CD4-positive, alpha-beta T cell (primary cell): Measurements from ENCODE around the gene PPP1R14B. TPM values are rescaled to one million over a fixed set of nuclear protein-coding genes. Genes with fewer than 3 reads are reported as not detected.

Experiments
- ATAC-seq: fragments of 200-7000 bp; cut with Tn5 transposase; one replicate; pipeline ENCODE4 v1.10.0; 2022; ENCODE audit warnings: mild to moderate bottlenecking; ENCODE audit not compliant: poor library complexity
- CTCF ChIA-PET: fragments of 350-600 bp; sonication (Branson Sonifier 250); formaldehyde crosslinking; loops from one replicate; lab custom pipeline; 2021; ENCODE audit warnings: antibody characterized with exemption, inconsistent platforms; lab: Charles Lee
- POLR2A ChIA-PET: fragments of 350-600 bp; sonication (Branson Sonifier 250); formaldehyde crosslinking; loops from one replicate; lab custom pipeline; 2021; ENCODE audit warnings: antibody characterized with exemption, inconsistent platforms; lab: Charles Lee
- DNase-seq, 14 experiments: peaks; one replicate each; pipeline ENCODE4 v3.0.0-alpha.2; 2013 to 2020; ENCODE audit warnings: mixed read lengths in 2 of 14
- H3K27ac ChIP-seq, 2 donors: one replicate each; pipeline versions ENCODE4 v1.5.1 to v1.7.0; 2013; ENCODE audit warnings: low read length in 2 of 2, low read depth in 1 of 2, mild to moderate bottlenecking in 1 of 2
- H3K27me3 ChIP-seq, 2 experiments: 1 replicate in 1 of 2; 2 replicates in 1 of 2; pipeline versions ENCODE4 v1.6.1 to v1.7.0; 2013; ENCODE audit warnings: low read length in 2 of 2, control low read depth in 1 of 2, mild to moderate bottlenecking in 1 of 2, moderate library complexity in 1 of 2; ENCODE audit not compliant: insufficient read depth in 2 of 2, control insufficient read depth in 1 of 2
- H3K36me3 ChIP-seq: one replicate; pipeline ENCODE4 v1.6.1; 2013; ENCODE audit warnings: low read length, control low read depth; ENCODE audit not compliant: insufficient read depth
- H3K4me1 ChIP-seq: one replicate; pipeline ENCODE4 v1.6.1; 2013; ENCODE audit warnings: low read length, control low read depth; ENCODE audit not compliant: insufficient read depth
- H3K4me3 ChIP-seq: one replicate; pipeline ENCODE4 v1.5.1; 2013; ENCODE audit warnings: mild to moderate bottlenecking, low read length, moderate library complexity
- H3K9me3 ChIP-seq, 2 experiments: 1 replicate in 1 of 2; 2 replicates in 1 of 2; pipeline versions ENCODE4 v1.6.1 to v1.7.0; 2013; ENCODE audit warnings: low read length in 2 of 2, mild to moderate bottlenecking in 2 of 2, control low read depth in 1 of 2, moderate library complexity in 1 of 2; ENCODE audit not compliant: control insufficient read depth in 1 of 2, insufficient read depth in 1 of 2
- H3K27ac Mint-ChIP-seq: one replicate; pipeline ENCODE4 v1.8.0; 2020; ENCODE audit warnings: mixed read lengths
- H3K27me3 Mint-ChIP-seq: one replicate; pipeline ENCODE4 v1.8.0; 2021; ENCODE audit warnings: mixed read lengths
- H3K36me3 Mint-ChIP-seq: one replicate; pipeline ENCODE4 v1.8.0; 2021; ENCODE audit warnings: low read depth, mixed read lengths
- H3K4me1 Mint-ChIP-seq: one replicate; pipeline ENCODE4 v1.8.0; 2021; ENCODE audit warnings: low read depth, mixed read lengths
- H3K4me3 Mint-ChIP-seq: one replicate; pipeline ENCODE4 v1.8.0; 2020; ENCODE audit warnings: mild to moderate bottlenecking, mixed read lengths
- H3K9me3 Mint-ChIP-seq: one replicate; pipeline ENCODE4 v1.8.0; 2020; ENCODE audit warnings: mixed read lengths
- CTCF ChIP-seq: fragments of 200-600 bp; IDR thresholded peaks from one replicate; pipeline ENCODE4 v1.8.0; 2022; ENCODE audit warnings: antibody characterized with exemption, mild to moderate bottlenecking
- intact Hi-C, 2 experiments: fragments of 100-400 bp; cut with DNase I in 1 of 2; cut with micrococcal nuclease in 1 of 2; formaldehyde crosslinking; loops; one replicate each; pipeline versions ENCODE4 v1.15.1 to v1.9.0; 2023 to 2025; cut with DNase I, micrococcal nuclease
- total RNA-seq, 174 experiments: library from RNA in 2 of 174; stranded (reverse) in 2 of 174; gene quantifications; one replicate each; pipeline ENCODE4 v1.2.3 and lab custom pipeline; 2021 to 2026

PPP1R14B gene
- total RNA-seq, 2 experiments from 2014 or later, result 17.1 to 21.0 TPM

- no peak for ATAC-seq
- Histone ChIP-seq H3K27ac (no peak overlapping the region), H3K4me1 (peaks cover 34% of the 10 kb centered on the region), H3K4me3 (no peak overlapping the region), H3K36me3 (peaks cover 53% of the 10 kb centered on the region), H3K27me3 (no peaks in the 10 kb centered on the region), H3K9me3 (no peaks in the 10 kb centered on the region)
- CTCF ChIA-PET, result interaction anchor here (2.0 to 5.1 kb wide), 3 partner anchors 43 to 202 kb away, joined by 5 to 56 read pairs (median 15); partner anchors contain the start of genes PLCB3 and PPP1R14B
- no peaks in the 10 kb centered on the region for H3K27me3 Mint-ChIP-seq
- no peaks in the 10 kb centered on the region for H3K9me3 Mint-ChIP-seq
- POLR2A ChIA-PET, result interaction anchor here (1.2 to 6.4 kb wide), 2 partner anchors 44 to 67 kb away, joined by 3 to 108 read pairs; partner anchors contain the start of gene PPP1R14B
- H3K4me1 Mint-ChIP-seq, result peaks cover 40% of the 10 kb centered on the region
- no peak overlapping the region for H3K27ac Mint-ChIP-seq
- H3K4me3 Mint-ChIP-seq, result no peak overlapping the region
- no peak for DNase-seq
- H3K36me3 Mint-ChIP-seq, result peaks cover 78% of the 10 kb centered on the region
- no peak for TF ChIP-seq CTCF
- intact Hi-C loops, result loop anchor here in 1 of 2 experiments (5.0 kb wide), 1 partner anchor 449 kb away; no protein-coding TSS in a partner anchor
These were observed 43.8 kb downstream of the PPP1R14B start for GRCh38 chr11:64202992-64203391.

- Mint-ChIP-seq H3K36me3 (peaks cover 78% of the 10 kb centered on the region), H3K4me1 (peaks cover 27% of the 10 kb centered on the region), H3K27ac (no peak overlapping the region), H3K27me3 (no peaks in the 10 kb centered on the region), H3K4me3 (no peak overlapping the region), H3K9me3 (no peaks in the 10 kb centered on the region)
- H3K36me3 ChIP-seq, result peaks cover 67% of the 10 kb centered on the region
- H3K27ac ChIP-seq, result no peak overlapping the region
- TF ChIP-seq CTCF, result no peak
- no peaks in the 10 kb centered on the region for H3K9me3 ChIP-seq
- no peak overlapping the region for H3K4me3 ChIP-seq
- intact Hi-C loops, result loop anchor here in 1 of 2 experiments (5.0 kb wide), 1 partner anchor 451 kb away; no protein-coding TSS in a partner anchor
- ATAC-seq, result no peak
- H3K27me3 ChIP-seq, result no peaks in the 10 kb centered on the region
- CTCF ChIA-PET, result interaction anchor here (0.6 to 1.3 kb wide), 4 partner anchors 15 to 1433 kb away, joined by 3 to 4 read pairs (median 4); partner anchors contain the start of gene STIP1
- no peak for DNase-seq
- POLR2A ChIA-PET, result no interaction called here
- peaks cover 26% of the 10 kb centered on the region for H3K4me1 ChIP-seq
These were observed 45.2 kb downstream of the PPP1R14B start for GRCh38 chr11:64201543-64201942.

- peaks cover 89% of the 10 kb centered on the region for H3K36me3 ChIP-seq
- TF ChIP-seq CTCF, result no peak
- H3K4me3 ChIP-seq, result no peak overlapping the region
- POLR2A ChIA-PET, result no interaction called here
- no peaks in the 10 kb centered on the region for H3K9me3 ChIP-seq
- H3K27ac ChIP-seq, result no peak overlapping the region
- Mint-ChIP-seq H3K4me1 (peaks cover 4% of the 10 kb centered on the region), H3K9me3 (no peaks in the 10 kb centered on the region), H3K4me3 (no peak overlapping the region), H3K27ac (no peak overlapping the region), H3K27me3 (no peaks in the 10 kb centered on the region), H3K36me3 (peaks cover 91% of the 10 kb centered on the region)
- H3K27me3 ChIP-seq, result no peaks in the 10 kb centered on the region
- H3K4me1 ChIP-seq, result no peaks in the 10 kb centered on the region
- ATAC-seq, result no peak
- intact Hi-C loops, result no loop called here
- no peak for DNase-seq
- CTCF ChIA-PET, result no interaction called here
These were observed 48.2 kb downstream of the PPP1R14B start for GRCh38 chr11:64198511-64198910.
